Measurements from ENCODE around the gene CRIP1.
A peak's percentile ranks its signal among the peaks of the same experiment; 100 is the strongest.

The CRIP1 gene

GRCh38 chr14:105471297-105471821 is 15.3 kb upstream of the CRIP1 start:
- FAIRE-seq = no peak

DNA sequence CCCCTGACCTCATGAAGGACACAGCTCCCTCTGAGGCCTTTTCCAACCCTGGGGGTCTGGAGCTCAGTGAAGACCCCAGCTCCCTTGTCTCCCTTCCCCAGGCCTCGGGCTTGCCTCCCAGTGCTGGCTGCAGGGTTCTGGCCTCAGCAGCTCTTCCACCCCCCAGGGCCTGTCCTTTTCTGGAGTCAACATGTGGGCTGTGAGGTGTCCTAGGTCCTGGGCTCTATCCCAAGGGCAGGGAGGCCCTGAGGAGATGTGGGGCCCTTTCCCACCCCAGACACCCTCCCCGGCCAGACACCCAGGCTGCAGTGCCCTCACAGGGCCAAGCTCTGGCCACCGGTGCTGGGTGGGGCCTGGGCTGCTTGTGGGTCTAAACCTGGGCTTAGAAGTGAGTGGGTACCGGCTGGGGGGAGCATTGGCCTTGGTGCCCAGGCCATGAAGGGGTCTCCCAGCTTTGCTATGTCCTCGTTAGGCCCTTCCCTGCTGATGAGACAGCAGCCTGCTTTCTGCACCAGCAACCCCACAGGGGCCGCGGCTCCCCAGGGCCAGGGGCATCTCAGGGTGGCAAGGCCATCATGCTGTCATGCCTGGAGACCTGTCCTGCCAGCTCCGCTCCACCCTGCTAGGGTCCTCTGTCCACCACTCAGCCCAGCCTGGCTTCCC is 14.7 kb upstream of the CRIP1 start:
- FAIRE-seq = no peak

- no peak for FAIRE-seq
Observed at GRCh38 chr14:105472486-105472991, 14.1 kb upstream of the CRIP1 start.

GRCh38 chr14:105473033-105473676 is 13.5 kb upstream of the CRIP1 start:
- no peak for FAIRE-seq

GRCh38 chr14:105473677-105474482 is 12.8 kb upstream of the CRIP1 start:
- FAIRE-seq = no peak

- no peak for FAIRE-seq
Observed at GRCh38 chr14:105474483-105475268, 12.0 kb upstream of the CRIP1 start, which contains the start of gene CRIP2. Gene CRIP2 (plus strand): TSS chr14:105474821. CDS start chr14:105474863, 42 bp downstream.

GRCh38 chr14:105475269-105476096 is 11.2 kb upstream of the CRIP1 start:
- no peak for FAIRE-seq

DNA sequence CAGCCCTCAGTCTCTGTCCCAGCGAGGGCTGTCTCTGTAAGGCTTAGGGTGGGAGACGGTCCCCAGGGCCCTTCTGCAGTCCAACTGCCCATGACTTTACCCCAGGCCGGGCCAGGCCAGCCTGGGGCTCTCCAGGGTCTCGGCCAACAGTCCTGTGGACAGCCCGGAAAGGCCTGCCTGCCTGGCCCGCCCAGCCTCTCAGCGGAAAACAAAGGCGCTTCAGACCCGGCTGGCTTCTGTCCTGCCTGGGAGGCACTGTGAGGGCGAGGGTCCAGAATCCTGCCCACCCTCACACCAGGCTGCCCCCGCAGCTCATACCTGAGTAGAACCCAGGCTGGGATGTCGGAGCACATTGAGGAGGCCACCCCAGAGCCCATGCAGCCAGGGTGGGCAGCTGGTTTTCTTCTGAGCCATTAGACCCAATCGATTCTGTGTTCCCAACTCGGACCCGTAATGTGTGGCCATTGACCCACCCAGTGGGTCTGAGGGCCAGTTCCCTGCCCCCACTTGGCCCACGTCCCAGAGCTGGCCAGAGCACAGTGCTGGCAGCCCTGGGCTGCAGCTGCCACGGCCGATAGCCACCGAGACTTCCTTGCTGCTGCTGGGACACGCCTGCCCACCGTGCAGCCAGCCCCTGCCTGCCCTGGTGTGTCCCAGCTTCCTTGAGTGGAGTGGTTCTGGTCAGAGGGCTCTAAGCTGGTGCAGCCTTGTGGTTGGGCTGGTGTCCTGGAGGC is 10.4 kb upstream of the CRIP1 start:
- no peak for FAIRE-seq

- FAIRE-seq = no peak
Observed at GRCh38 chr14:105476831-105477659, 9.6 kb upstream of the CRIP1 start.

GRCh38 chr14:105477660-105478397 is 8.9 kb upstream of the CRIP1 start:
- no peak for FAIRE-seq

- FAIRE-seq = no peak
Observed at GRCh38 chr14:105478398-105479251, 8.1 kb upstream of the CRIP1 start.

- no peak for FAIRE-seq
Observed at GRCh38 chr14:105479431-105480158, 7.1 kb upstream of the CRIP1 start.

DNA sequence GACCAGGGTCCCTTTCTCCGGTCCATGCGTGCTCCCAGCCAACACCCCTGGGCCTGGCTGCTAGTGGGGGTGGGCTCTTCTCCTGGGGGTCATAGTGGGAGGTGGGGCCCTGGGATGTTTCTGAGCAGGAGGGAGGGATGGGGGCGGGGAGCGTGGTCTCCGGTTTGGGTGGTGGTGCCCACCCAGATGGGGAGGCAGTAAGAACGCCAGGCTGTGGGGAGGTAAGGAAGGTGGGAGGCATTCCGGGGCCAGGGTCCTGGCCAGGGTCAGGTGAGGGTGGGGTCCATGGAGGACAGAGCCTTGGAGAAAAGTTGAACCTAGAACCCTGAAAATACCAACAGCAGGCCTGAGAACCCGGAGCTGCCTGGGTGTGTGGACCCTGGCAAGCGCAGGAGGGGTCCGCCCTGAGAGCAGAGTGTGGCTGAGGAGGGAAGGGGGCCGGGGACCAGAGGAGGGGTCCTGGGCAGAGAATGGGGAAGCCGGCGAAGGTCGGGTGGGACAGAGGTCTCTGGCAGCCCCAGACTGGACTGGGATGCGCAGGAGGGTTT is 6.4 kb upstream of the CRIP1 start:
- FAIRE-seq = no peak

DNA sequence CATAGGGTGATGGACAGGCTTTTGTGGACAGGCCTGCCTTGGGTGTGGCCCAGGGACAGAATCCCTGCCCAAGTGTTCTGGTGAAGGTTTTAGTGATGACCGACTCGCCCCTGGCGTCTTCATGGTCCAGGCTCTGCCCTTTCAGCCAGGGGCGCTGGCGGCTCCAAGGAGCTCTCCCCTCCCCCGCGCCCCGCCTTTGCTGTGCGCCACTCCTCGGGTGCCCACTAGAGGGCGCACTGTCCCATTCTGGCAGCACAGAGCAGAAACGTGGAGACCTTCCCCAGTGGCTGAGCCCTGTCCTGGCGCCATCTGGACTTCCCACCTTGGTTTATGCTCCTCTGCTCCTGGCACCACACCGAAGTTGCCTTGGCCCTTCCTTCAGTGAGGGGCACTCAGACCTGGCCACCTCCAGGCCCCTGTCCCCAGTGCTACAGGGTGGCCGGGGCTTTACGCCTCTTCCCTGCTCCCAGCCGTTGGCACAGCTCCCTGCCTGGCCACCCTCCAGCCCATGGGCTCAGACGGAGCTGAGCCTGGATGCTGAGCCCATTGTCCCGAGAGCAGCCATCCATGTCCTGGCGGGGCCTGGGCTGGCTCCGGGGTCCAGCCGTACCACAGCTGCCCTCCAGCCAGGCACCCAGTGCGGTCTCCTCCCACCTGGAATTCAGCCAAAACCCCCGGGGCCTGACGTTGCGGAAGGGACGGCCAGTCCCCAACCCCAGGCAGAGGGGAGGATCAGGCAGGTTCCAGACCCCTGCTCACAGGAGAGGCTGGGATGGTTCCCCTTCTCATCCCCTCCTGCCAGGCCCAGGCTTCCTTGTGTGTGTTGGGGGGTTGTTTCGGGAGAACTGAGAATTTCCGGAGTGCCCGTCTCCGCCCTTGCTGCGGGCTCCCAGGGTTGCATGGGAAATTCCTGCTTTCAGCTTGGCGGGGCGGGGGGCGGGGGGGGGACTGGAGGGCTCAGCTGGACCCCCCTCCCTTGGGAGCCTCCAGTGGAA is 5.6 kb upstream of the CRIP1 start:
- peak; percentile 95 for FAIRE-seq

DNA sequence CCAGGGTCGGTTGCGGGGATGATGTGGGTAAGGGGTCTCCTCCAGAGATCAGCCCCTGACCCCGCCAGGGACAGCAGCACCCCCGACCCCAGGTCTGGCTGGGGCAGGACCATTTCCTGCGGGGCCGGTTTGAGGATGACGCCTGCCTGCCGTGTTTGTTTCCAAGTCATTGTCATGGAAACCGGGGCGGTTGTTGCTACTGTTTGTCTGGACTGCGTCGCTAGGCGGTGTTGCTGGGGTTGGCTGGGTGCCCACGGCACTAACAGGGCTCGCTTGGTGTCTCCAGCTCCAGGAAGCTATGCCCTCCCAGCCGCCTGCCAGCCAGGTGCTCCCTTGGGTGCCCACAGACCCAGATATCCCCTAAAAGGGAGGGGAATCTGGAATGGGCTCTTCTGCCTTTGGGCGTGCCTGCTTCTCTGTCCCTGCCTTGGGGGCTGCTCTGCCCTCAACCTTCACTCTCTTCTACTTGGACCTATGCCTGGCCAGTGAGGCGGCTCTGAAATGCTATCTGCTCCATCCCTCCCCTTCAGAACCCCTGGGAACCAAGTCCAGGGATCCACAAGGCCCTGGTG is 4.7 kb upstream of the CRIP1 start:
- peak; percentile 83 for FAIRE-seq

Data from G401.6 (cell line).